ENCODE data around the gene SNTN.

Gene SNTN

DNA sequence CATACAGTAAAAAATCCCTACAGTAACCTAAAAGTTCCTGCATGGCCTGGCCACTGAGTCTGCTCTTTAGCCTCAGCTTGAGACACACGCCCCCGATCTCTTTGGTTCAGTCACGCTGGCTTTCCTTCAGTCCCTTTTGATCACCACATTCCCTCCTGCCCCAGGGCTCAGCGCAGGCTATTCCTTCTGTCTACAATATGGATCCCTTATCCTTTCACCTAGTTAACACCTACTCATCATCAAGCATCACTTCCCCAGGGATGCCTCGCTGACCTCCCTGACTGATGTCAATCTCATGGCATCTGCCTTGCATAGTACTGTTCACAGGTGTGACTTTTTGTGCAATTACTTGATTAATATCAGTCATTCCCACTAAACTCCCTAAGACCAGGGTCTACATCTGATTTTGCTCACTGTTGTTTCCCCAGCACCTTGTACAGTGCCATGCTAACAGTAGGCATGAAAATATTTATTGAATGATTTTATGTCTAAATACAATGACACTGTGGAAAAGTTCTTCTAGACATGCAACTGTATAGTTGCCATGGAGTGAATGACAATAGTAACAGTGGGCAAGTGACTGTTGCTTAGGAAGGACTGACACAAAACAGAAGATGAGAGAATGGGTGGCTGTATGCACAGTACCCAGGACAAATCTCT, at the start of gene SNTN:
Gene SNTN (plus strand): TSS at position 610 of the 660 bp plus-strand sequence. CDS start 13 bp downstream, at position 623.
- Histone ChIP-seq H3K4me3 (ENCODE audit: low read depth, low read length) (no peak within 1 kb of the TSS), H3K36me3 (ENCODE audit: control insufficient read depth, insufficient read depth, low read length) (no peaks in the 10 kb centered on the region), H3K4me1 (ENCODE audit: control insufficient read depth, insufficient read depth, low read length) (no peaks in the 10 kb centered on the region), H3K9ac (ENCODE audit: low read depth, low read length) (no peak within 1 kb of the TSS), H3K27ac (ENCODE audit: low read depth, low read length) (no peak within 1 kb of the TSS), H3K27me3 (ENCODE audit: control insufficient read depth, insufficient read depth, low read length) (no peaks in the 10 kb centered on the region), H3K9me3 (ENCODE audit: control insufficient read depth, insufficient read depth, low read length) (no peaks in the 10 kb centered on the region)

DNA sequence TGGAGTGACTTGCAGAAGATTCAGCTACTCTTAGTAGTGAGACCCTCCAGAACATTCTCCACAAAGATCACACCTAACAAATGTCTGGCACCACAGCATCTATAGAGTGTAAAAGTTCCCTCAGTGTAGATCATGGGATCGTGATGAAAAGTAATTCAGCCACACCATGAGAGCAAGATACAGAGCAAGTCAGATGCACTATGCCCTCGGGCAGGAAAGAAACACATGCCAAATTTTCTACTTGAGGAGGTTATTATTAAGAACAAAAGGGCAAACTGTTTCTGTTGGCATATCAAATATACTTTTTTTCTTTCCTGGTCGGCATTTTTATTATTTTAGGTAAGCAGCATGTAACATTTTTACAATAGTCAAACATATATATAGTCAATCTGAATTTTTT, 44.8 kb upstream of the SNTN start:
- Histone ChIP-seq H3K9ac (ENCODE audit: low read depth, low read length) (no peak overlapping the region), H3K27me3 (ENCODE audit: control insufficient read depth, insufficient read depth, low read length) (no peaks in the 10 kb centered on the region), H3K4me1 (ENCODE audit: control insufficient read depth, insufficient read depth, low read length) (no peaks in the 10 kb centered on the region), H3K9me3 (ENCODE audit: control insufficient read depth, insufficient read depth, low read length) (no peaks in the 10 kb centered on the region), H3K4me3 (ENCODE audit: low read depth, low read length) (no peak overlapping the region), H3K36me3 (ENCODE audit: control insufficient read depth, insufficient read depth, low read length) (no peaks in the 10 kb centered on the region), H3K27ac (ENCODE audit: low read depth, low read length) (no peak overlapping the region)

- no peak overlapping the region for H3K4me3 ChIP-seq (ENCODE audit: low read depth, low read length)
- H3K27me3 ChIP-seq (ENCODE audit: control insufficient read depth, insufficient read depth, low read length) = no peaks in the 10 kb centered on the region
- no peaks in the 10 kb centered on the region for H3K36me3 ChIP-seq (ENCODE audit: control insufficient read depth, insufficient read depth, low read length)
- no peaks in the 10 kb centered on the region for H3K9me3 ChIP-seq (ENCODE audit: control insufficient read depth, insufficient read depth, low read length)
- H3K4me1 ChIP-seq (ENCODE audit: control insufficient read depth, insufficient read depth, low read length) = no peaks in the 10 kb centered on the region
- no peak overlapping the region for H3K27ac ChIP-seq (ENCODE audit: low read depth, low read length)
- no peak overlapping the region for H3K9ac ChIP-seq (ENCODE audit: low read depth, low read length)
Measured at GRCh38 chr3:63609408-63609807, 43.1 kb upstream of the SNTN start.

GRCh38 chr3:63609834-63610233, 42.6 kb upstream of the SNTN start:
- H3K9ac ChIP-seq (ENCODE audit: low read depth, low read length) = no peak overlapping the region
- H3K9me3 ChIP-seq (ENCODE audit: control insufficient read depth, insufficient read depth, low read length) = no peaks in the 10 kb centered on the region
- H3K27ac ChIP-seq (ENCODE audit: low read depth, low read length) = no peak overlapping the region
- H3K27me3 ChIP-seq (ENCODE audit: control insufficient read depth, insufficient read depth, low read length) = no peaks in the 10 kb centered on the region
- H3K36me3 ChIP-seq (ENCODE audit: control insufficient read depth, insufficient read depth, low read length) = no peaks in the 10 kb centered on the region
- no peaks in the 10 kb centered on the region for H3K4me1 ChIP-seq (ENCODE audit: control insufficient read depth, insufficient read depth, low read length)
- H3K4me3 ChIP-seq (ENCODE audit: low read depth, low read length) = no peak overlapping the region

GRCh38 chr3:63611382-63611781, 41.1 kb upstream of the SNTN start:
- H3K27me3 ChIP-seq (ENCODE audit: control insufficient read depth, insufficient read depth, low read length) = no peaks in the 10 kb centered on the region
- H3K4me1 ChIP-seq (ENCODE audit: control insufficient read depth, insufficient read depth, low read length) = no peaks in the 10 kb centered on the region
- no peak overlapping the region for H3K9ac ChIP-seq (ENCODE audit: low read depth, low read length)
- H3K4me3 ChIP-seq (ENCODE audit: low read depth, low read length) = no peak overlapping the region
- H3K27ac ChIP-seq (ENCODE audit: low read depth, low read length) = no peak overlapping the region
- no peaks in the 10 kb centered on the region for H3K9me3 ChIP-seq (ENCODE audit: control insufficient read depth, insufficient read depth, low read length)
- no peaks in the 10 kb centered on the region for H3K36me3 ChIP-seq (ENCODE audit: control insufficient read depth, insufficient read depth, low read length)

- H3K27ac ChIP-seq (ENCODE audit: low read depth, low read length) = no peak overlapping the region
- H3K27me3 ChIP-seq (ENCODE audit: control insufficient read depth, insufficient read depth, low read length) = no peaks in the 10 kb centered on the region
- no peak overlapping the region for H3K9ac ChIP-seq (ENCODE audit: low read depth, low read length)
- H3K4me1 ChIP-seq (ENCODE audit: control insufficient read depth, insufficient read depth, low read length) = no peaks in the 10 kb centered on the region
- H3K9me3 ChIP-seq (ENCODE audit: control insufficient read depth, insufficient read depth, low read length) = no peaks in the 10 kb centered on the region
- H3K4me3 ChIP-seq (ENCODE audit: low read depth, low read length) = no peak overlapping the region
- H3K36me3 ChIP-seq (ENCODE audit: control insufficient read depth, insufficient read depth, low read length) = no peaks in the 10 kb centered on the region
Measured at GRCh38 chr3:63613561-63613960, 38.9 kb upstream of the SNTN start.

- H3K36me3 ChIP-seq (ENCODE audit: control insufficient read depth, insufficient read depth, low read length) = no peaks in the 10 kb centered on the region
- no peaks in the 10 kb centered on the region for H3K27me3 ChIP-seq (ENCODE audit: control insufficient read depth, insufficient read depth, low read length)
- H3K4me3 ChIP-seq (ENCODE audit: low read depth, low read length) = no peak overlapping the region
- H3K9me3 ChIP-seq (ENCODE audit: control insufficient read depth, insufficient read depth, low read length) = no peaks in the 10 kb centered on the region
- no peaks in the 10 kb centered on the region; the same call in 1 of the 2 replicates for H3K4me1 ChIP-seq (ENCODE audit: control insufficient read depth, insufficient read depth, low read length)
- H3K9ac ChIP-seq (ENCODE audit: low read depth, low read length) = no peak overlapping the region
- H3K27ac ChIP-seq (ENCODE audit: low read depth, low read length) = no peak overlapping the region
Measured at GRCh38 chr3:63617391-63617790, 35.1 kb upstream of the SNTN start.

GRCh38 chr3:63624941-63625560, 27.4 kb upstream of the SNTN start:
- peaks cover 21% of the 10 kb centered on the region for H3K4me1 ChIP-seq (ENCODE audit: control insufficient read depth, insufficient read depth, low read length)
- H3K4me3 ChIP-seq (ENCODE audit: low read depth, low read length) = no peak overlapping the region
- no peaks in the 10 kb centered on the region for H3K36me3 ChIP-seq (ENCODE audit: control insufficient read depth, insufficient read depth, low read length)
- H3K27ac ChIP-seq (ENCODE audit: low read depth, low read length) = no peak overlapping the region
- H3K27me3 ChIP-seq (ENCODE audit: control insufficient read depth, insufficient read depth, low read length) = no peaks in the 10 kb centered on the region
- H3K9me3 ChIP-seq (ENCODE audit: control insufficient read depth, insufficient read depth, low read length) = no peaks in the 10 kb centered on the region
- H3K9ac ChIP-seq (ENCODE audit: low read depth, low read length) = no peak overlapping the region

GRCh38 chr3:63631670-63632069, 20.8 kb upstream of the SNTN start:
- H3K27me3 ChIP-seq (ENCODE audit: control insufficient read depth, insufficient read depth, low read length) = no peaks in the 10 kb centered on the region
- no peak overlapping the region for H3K9ac ChIP-seq (ENCODE audit: low read depth, low read length)
- H3K4me3 ChIP-seq (ENCODE audit: low read depth, low read length) = no peak overlapping the region
- no peaks in the 10 kb centered on the region for H3K36me3 ChIP-seq (ENCODE audit: control insufficient read depth, insufficient read depth, low read length)
- H3K4me1 ChIP-seq (ENCODE audit: control insufficient read depth, insufficient read depth, low read length) = peaks cover 2% of the 10 kb centered on the region; the same call in 1 of the 2 replicates
- no peak overlapping the region for H3K27ac ChIP-seq (ENCODE audit: low read depth, low read length)
- no peaks in the 10 kb centered on the region for H3K9me3 ChIP-seq (ENCODE audit: control insufficient read depth, insufficient read depth, low read length)

DNA sequence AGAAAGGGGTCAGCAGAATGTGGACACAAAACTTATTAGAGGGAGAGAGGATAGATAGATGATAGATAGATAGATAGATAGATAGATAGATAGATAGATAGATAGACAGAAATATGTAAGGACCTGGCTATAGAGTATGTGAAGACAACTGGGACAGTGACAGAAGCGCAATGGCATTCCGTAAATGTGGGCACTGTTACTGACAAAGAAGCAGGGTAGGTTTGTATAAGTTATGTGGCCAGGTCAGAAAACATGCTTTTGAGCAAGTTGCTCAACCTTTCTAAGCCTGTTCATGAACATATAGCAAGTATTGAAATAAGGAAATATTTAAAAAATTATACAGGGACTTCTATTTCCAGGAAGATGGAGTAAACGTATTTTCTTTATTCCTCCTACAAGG, 17.3 kb upstream of the SNTN start:
- no peaks in the 10 kb centered on the region for H3K36me3 ChIP-seq (ENCODE audit: control insufficient read depth, insufficient read depth, low read length)
- no peak overlapping the region for H3K9ac ChIP-seq (ENCODE audit: low read depth, low read length)
- H3K9me3 ChIP-seq (ENCODE audit: control insufficient read depth, insufficient read depth, low read length) = no peaks in the 10 kb centered on the region
- no peaks in the 10 kb centered on the region for H3K4me1 ChIP-seq (ENCODE audit: control insufficient read depth, insufficient read depth, low read length)
- no peak overlapping the region for H3K27ac ChIP-seq (ENCODE audit: low read depth, low read length)
- no peaks in the 10 kb centered on the region for H3K27me3 ChIP-seq (ENCODE audit: control insufficient read depth, insufficient read depth, low read length)
- no peak overlapping the region for H3K4me3 ChIP-seq (ENCODE audit: low read depth, low read length)

- no peak overlapping the region for H3K9ac ChIP-seq (ENCODE audit: low read depth, low read length)
- no peak overlapping the region for H3K27ac ChIP-seq (ENCODE audit: low read depth, low read length)
- H3K9me3 ChIP-seq (ENCODE audit: control insufficient read depth, insufficient read depth, low read length) = no peaks in the 10 kb centered on the region
- H3K4me3 ChIP-seq (ENCODE audit: low read depth, low read length) = no peak overlapping the region
- peaks cover 11% of the 10 kb centered on the region for H3K4me1 ChIP-seq (ENCODE audit: control insufficient read depth, insufficient read depth, low read length)
- H3K27me3 ChIP-seq (ENCODE audit: control insufficient read depth, insufficient read depth, low read length) = no peaks in the 10 kb centered on the region
- H3K36me3 ChIP-seq (ENCODE audit: control insufficient read depth, insufficient read depth, low read length) = no peaks in the 10 kb centered on the region
Measured at GRCh38 chr3:63639806-63640205, 12.7 kb upstream of the SNTN start.
